HepG2 (cell line): Measurements from ENCODE around the gene GRHL1.

Experiments
- USF2 ChIP-seq, 2 experiments: sonication (generic) in 1 of 2; formaldehyde crosslinking in 1 of 2; IDR thresholded peaks; 2 replicates each; pipeline versions ENCODE4 v1.5.1 to v1.6.1; 2011 to 2020; ENCODE audit warnings: borderline replicate concordance in 1 of 2, low read depth in 1 of 2, low read length in 1 of 2, mild to moderate bottlenecking in 1 of 2, missing genetic modification reagents in 1 of 2, moderate library complexity in 1 of 2
- TF ChIP-seq, protein P1 (sequence below): IDR thresholded peaks from 2 replicates; pipeline ENCODE4 v1.6.1; 2012; ENCODE audit warnings: low read depth, low read length, improper control_type of control experiment

GRCh38 chr2:10035053-10035422, 83.5 kb downstream of the GRHL1 start:
- TF ChIP-seq, protein P1, sequence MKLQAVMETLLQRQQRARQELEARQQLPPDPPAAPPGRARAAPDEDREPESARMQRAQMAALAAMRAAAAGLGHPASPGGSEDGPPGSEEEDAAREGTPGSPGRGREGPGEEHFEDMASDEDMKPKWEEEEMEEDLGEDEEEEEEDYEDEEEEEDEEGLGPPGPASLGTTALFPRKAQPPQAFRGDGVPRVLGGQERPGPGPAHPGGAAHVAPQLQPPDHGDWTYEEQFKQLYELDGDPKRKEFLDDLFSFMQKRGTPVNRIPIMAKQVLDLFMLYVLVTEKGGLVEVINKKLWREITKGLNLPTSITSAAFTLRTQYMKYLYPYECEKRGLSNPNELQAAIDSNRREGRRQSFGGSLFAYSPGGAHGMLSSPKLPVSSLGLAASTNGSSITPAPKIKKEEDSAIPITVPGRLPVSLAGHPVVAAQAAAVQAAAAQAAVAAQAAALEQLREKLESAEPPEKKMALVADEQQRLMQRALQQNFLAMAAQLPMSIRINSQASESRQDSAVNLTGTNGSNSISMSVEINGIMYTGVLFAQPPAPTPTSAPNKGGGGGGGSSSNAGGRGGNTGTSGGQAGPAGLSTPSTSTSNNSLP, result no peak
- no peak for TF ChIP-seq USF2 (IDR thresholded peaks at IDR 0.05; ENCODE audit: low read depth, low read length)
- no peak for TF ChIP-seq USF2 (CRISPR knock-in tag; IDR thresholded peaks at IDR 0.05; ENCODE audit: borderline replicate concordance)
